LHCN-M2 (cell line): ENCODE data around the gene KCNH5. TPM values are rescaled to one million over a fixed set of nuclear protein-coding genes. Genes with fewer than 3 reads are reported as not detected.

Experiments
- DNase-seq: peaks from one replicate; pipeline ENCODE4 v3.0.0-alpha.2; 2012; ENCODE audit warnings: low read depth
- total RNA-seq: library from RNA; depleted of rRNA; stranded (reverse); fragments of >200 nt; gene quantifications from 2 replicates; pipeline ENCODE4 v1.2.3, GENCODE V29; 2014

The KCNH5 gene
- total RNA-seq, 1 experiment from 2014 or later: 0.06 TPM

DNA sequence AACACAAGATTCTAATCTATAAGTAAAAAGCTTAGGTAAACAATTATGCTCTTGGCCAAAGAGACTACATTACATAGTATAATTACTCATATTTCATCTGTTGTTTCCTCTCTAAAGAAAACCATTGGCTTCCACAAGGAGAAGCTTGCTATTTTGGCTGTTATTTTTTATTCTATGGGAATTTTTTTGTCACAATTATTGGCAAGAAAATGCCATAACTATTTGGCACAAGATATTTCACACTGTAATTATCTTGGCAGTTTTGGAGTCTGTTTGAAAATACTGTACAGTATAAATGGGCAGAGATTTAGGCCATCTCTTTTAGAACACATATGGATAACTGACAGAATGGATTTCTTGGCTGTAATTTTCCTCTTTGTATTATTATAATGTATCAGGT lies 51.2 kb downstream of the KCNH5 start:
- DNase-seq: no peak

DNA sequence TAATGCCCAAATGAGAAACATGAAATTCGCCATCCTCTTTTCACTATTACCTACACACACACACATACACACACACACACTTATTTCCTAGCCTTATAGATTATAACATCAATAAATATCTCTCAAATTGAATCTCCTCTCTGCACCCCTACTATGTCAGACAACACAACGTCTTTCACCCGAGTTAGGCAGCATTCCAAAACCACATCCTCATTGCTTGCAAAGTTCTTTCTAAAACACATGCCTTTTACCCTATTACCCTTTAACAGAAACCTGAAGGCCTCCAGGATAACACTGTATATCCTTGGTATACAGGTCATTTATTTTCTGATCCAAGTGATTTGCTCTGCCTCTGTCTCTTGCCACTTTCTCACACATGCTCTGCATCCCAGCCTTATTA lies 56.3 kb downstream of the KCNH5 start:
- no peak for DNase-seq

DNA sequence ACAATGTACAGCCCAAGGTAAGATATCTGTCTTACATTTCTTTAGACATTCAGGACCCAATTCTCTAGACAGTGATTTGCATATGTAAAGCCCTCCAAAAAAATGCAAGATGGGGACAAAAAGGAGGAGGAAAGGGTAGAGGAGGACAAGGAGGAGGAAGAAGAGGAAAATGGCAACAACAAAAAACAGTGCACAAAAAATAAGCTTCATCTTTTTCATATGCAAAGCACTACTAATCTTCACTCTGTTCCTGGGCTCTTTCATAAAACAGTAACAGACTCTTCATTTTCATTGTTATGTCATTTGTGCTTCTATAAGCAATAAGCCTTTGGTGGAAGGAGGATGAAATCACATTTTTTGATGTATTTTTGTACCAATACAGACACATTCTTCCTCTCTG lies 61.4 kb downstream of the KCNH5 start:
- DNase-seq: no peak

GRCh38 chr14:62980693-62981092 lies 64.6 kb downstream of the KCNH5 start:
- no peak for DNase-seq

GRCh38 chr14:62957562-62957961 lies 87.7 kb downstream of the KCNH5 start:
- DNase-seq: peak; percentile 1

- no peak for DNase-seq
Measured at GRCh38 chr14:62956413-62956812, 88.8 kb downstream of the KCNH5 start.

- no peak for DNase-seq
Measured at GRCh38 chr14:62954165-62954564, 91.1 kb downstream of the KCNH5 start.

DNA sequence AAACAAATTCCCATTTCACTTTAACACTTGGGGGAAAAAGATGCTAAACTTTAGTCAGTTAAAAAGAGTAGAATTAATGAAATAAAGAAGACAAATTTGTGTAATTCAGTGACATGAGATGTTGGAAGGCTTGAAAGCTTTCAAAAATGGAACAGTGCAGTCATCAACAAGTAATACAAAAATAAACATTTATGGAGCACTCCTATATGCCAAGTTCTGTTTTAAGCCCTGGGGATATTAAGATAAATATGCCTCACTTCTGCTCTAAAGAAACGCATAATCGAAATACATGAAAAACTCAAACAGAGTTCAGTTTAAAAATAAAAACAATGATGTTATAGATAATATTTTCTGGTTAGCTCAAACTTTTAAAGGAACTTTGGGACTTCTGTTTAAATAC lies 93.0 kb downstream of the KCNH5 start:
- DNase-seq: no peak

GRCh38 chr14:62947301-62947700 lies 98.0 kb downstream of the KCNH5 start:
- DNase-seq: no peak

DNA sequence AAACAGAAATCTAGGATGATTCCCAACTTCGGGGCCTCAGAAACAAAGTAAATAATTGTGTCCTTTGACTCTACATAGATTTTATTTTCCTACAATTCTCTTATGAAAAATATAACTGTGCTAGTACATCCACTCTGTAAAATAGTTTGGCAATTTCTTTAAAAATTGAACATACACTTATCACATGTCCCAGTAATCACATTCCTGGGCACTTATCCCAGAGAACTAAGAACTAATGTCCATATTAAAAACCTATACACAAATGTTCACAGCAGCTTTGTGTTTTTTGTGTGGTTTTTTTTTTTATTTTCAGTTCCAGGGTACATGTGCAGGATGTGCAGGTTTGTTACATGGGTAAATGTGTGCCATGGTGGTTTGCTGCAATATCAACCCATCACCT lies 99.0 kb downstream of the KCNH5 start:
- no peak for DNase-seq

DNA sequence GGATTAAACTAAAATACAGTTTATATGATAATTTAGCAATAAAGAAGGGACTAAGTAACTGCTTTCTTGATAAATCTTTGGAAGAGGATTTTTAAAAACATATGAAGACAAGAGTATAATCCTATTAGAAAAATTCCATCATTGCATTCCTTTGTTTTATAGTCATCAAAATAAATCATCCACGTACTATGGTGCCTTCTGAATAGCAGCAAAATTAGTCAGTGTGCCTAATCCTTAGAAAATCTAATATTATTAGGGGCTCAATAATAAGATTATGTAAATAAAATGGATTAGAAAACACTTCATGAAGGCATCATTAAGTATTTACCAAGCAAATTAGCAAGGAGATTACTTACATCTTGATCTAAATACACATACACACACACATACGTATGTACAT lies 102.1 kb downstream of the KCNH5 start:
- no peak for DNase-seq

GRCh38 chr14:62939970-62940369 lies 105.3 kb downstream of the KCNH5 start:
- no peak for DNase-seq

GRCh38 chr14:62938778-62939177 lies 106.5 kb downstream of the KCNH5 start:
- no peak for DNase-seq

GRCh38 chr14:62934439-62934838 lies 110.8 kb downstream of the KCNH5 start:
- no peak for DNase-seq

- DNase-seq: no peak
Measured at GRCh38 chr14:62921466-62921865, 123.8 kb downstream of the KCNH5 start.

DNA sequence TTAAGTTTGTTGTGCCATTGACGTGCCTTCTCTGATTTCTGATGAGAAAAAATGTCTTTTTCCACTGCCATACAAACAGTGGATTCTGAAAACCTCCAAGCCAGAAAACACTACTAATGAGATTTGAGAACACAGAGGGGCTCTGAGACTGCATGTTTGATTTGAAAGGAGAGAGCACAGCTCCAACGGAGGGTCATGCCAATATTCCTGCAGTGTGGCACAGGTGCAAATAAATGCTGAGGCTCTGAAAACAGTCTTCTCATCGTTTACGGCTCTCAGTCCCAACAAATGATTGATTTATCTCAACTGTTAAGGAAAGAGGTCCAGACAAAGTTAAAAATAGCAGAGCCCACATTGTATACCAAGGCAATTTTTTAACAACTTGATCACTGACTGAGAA lies 128.7 kb downstream of the KCNH5 start:
- no peak for DNase-seq

DNA sequence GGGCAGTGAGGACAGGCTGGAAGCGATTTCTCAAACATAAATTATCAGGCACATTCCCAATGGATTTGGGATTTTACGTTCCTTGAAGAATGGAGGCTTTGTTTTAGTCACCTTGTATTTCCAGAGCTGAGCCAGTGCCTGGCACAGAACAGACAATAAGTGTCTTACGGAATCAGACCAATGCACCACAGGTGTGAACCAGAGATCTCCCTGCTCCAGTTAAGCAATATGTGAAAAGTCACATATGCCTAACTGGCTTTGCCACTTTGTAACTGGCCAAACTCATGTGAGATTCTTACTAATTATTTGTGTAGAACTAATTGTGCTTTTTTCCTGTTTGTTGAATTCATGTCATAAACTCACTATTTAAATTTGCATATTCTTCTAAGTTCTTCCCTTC lies 130.4 kb downstream of the KCNH5 start:
- DNase-seq: no peak

DNA sequence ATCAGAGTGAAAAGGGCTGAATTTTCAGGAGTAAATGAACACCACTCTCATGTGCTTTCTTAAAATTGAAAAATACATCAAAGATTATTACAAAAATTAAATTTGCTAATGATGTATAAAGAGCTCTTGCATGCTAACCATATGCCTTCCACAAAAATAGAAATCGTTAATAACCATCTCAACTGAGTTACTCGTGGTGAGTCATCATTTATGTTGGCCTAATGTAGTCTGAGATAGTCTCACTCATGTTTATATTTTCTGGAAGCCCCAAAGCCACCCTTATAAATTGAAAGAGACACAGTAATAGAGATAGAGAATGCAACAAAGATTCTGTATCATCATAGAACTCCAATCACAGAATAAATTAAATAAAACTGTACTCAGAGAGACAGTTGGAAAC lies 131.2 kb downstream of the KCNH5 start:
- DNase-seq: no peak

GRCh38 chr14:62908506-62908905 lies 136.8 kb downstream of the KCNH5 start:
- DNase-seq: no peak

DNA sequence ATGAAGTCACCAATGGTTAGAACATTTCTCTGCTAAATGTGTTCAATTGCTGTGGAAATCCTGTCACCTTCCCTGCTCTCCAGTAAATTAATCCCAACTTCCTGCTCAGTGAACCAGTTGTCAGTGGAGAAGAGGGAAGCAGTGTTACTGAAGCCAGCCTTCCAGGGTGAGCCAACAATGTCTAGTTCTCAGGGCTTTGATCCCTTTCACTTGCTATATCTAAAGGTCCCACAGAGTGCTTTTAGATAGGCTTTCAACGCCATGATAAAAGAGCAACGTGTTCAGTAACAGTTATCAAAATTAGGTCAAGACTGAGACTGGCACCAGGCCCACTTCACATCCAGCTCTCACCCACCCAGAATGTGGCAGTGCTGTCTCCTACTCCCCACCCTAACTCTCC lies 139.7 kb downstream of the KCNH5 start:
- DNase-seq: no peak

DNA sequence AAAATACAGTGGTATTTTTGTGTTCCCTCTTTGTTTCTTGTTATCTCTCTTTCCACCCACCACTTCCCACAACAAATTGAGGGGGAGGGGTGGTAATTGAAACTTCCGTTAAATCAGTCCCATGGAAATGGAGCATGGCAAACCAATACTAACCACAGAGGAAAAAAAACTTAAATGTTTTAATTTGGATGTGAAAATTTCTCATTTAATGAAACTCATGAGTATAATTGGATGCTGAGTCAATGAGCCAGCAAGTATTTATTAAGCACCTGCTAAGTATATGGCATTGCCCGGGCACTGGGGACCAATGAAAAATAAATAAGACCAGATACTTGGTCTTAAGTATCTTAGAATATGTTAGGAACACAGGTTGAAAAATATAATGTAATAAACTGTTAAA lies 147.5 kb downstream of the KCNH5 start:
- no peak for DNase-seq

DNA sequence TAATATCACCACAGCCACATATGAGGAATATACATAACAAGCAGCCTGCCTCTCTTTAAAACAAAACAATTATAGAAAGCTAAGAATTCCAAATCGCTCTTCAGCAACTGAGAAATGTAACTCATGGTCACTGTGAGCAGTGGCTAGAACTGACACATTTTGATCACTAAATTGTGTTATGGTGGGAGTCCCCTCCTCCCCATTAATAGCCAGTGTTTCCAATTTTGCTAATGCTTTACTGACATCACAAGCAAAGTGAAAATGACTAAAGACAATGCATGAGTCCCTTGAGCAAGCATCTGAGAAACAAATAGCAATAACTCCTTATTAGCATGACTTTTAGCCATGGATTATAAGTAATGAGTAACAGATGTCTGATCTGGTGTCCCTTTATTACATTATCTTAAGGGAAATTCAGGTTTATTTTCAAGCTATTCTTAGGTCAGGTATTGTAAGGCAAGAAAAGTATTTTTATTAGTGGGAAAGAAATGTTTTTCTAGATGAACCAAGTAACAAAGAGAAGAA lies 148.3 kb downstream of the KCNH5 start:
- no peak for DNase-seq

- DNase-seq: no peak
Measured at GRCh38 chr14:62894736-62895135, 150.5 kb downstream of the KCNH5 start.

DNA sequence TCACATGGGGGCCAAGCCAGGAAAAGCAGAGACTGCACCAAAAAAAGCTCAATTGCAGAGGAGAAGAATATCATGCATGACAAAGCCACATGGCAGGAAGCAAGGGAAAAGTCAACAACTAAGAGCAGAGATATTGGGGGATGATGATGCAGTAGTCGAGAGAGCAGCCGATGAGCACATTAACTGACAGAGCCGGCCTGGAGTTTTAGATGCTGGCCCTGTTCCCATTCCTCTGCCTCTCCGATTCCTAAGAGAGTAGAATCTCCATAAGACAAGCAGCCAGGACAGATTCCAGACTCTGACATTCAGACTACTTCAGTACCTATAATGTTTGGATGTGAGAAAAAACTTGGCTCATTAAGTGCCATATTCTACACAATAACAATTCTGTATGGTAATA lies 155.9 kb downstream of the KCNH5 start:
- no peak for DNase-seq

- no peak for DNase-seq
Measured at GRCh38 chr14:62886461-62886860, 158.8 kb downstream of the KCNH5 start.
